ENCODE results near the gene KLHL22.

KLHL22 gene

GRCh38 chr22:20435436-20436306 is 59.9 kb downstream of the KLHL22 start:
- in situ Hi-C loops (cut with HindIII; ENCODE audit: low sequenced_read_pairs), result no loop called here
- no peak for DNase-seq (ENCODE audit: low read depth)
- TF ChIP-seq, protein P1, sequence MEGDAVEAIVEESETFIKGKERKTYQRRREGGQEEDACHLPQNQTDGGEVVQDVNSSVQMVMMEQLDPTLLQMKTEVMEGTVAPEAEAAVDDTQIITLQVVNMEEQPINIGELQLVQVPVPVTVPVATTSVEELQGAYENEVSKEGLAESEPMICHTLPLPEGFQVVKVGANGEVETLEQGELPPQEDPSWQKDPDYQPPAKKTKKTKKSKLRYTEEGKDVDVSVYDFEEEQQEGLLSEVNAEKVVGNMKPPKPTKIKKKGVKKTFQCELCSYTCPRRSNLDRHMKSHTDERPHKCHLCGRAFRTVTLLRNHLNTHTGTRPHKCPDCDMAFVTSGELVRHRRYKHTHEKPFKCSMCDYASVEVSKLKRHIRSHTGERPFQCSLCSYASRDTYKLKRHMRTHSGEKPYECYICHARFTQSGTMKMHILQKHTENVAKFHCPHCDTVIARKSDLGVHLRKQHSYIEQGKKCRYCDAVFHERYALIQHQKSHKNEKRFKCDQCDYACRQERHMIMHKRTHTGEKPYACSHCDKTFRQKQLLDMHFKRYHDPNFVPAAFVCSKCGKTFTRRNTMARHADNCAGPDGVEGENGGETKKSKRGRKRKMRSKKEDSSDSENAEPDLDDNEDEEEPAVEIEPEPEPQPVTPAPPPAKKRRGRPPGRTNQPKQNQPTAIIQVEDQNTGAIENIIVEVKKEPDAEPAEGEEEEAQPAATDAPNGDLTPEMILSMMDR (IDR thresholded peaks at IDR 0.05; ENCODE audit: low read depth, low read length, missing control alignments), result no peak
- peak overlapping the region; percentile 93 for H3K4me3 ChIP-seq (ENCODE audit: low read depth, low read length)

- no peak overlapping the region for H3K4me3 ChIP-seq (ENCODE audit: low read depth, low read length)
- in situ Hi-C loops (cut with HindIII; ENCODE audit: low sequenced_read_pairs), result no loop called here
- TF ChIP-seq, protein P1 (IDR thresholded peaks at IDR 0.05; ENCODE audit: low read depth, low read length, missing control alignments), result no peak
- no peak for DNase-seq (ENCODE audit: low read depth)
Measured at GRCh38 chr22:20434773-20435172, 60.8 kb downstream of the KLHL22 start.

DNA sequence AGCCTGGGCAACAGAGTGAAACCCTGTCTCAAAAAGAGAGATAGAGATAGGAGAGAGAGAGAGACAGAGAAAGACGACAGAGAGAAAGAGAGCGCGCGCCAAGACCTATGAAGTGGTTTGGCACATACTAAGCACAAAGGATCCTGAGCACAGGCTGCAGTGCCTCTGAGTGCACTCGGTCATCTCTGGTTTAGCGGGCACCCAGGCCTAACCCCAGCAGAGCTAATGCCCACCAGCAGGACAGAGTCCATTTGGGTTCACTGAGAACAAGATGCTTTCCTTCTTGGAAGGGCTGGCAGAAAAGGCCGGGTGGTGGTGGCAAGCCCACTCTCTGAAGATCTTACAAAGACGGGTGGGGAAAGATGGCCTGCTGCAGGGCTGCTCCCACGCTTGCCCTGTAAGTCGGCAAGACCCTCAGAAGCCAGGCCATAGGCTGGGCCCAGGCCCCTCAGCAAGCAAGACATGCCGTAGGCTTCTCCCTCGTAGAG is 61.3 kb downstream of the KLHL22 start:
- DNase-seq (ENCODE audit: low read depth), result no peak
- no peak overlapping the region for H3K4me3 ChIP-seq (ENCODE audit: low read depth, low read length)
- in situ Hi-C loops (cut with HindIII; ENCODE audit: low sequenced_read_pairs), result no loop called here
- TF ChIP-seq, protein P1 (IDR thresholded peaks at IDR 0.05; ENCODE audit: low read depth, low read length, missing control alignments), result no peak

- no peak overlapping the region for H3K4me3 ChIP-seq (ENCODE audit: low read depth, low read length)
- in situ Hi-C loops (cut with HindIII; ENCODE audit: low sequenced_read_pairs), result no loop called here
- TF ChIP-seq, protein P1 (IDR thresholded peaks at IDR 0.05; ENCODE audit: low read depth, low read length, missing control alignments), result no peak
- no peak for DNase-seq (ENCODE audit: low read depth)
Measured at GRCh38 chr22:20433686-20434241, 61.8 kb downstream of the KLHL22 start.

DNA sequence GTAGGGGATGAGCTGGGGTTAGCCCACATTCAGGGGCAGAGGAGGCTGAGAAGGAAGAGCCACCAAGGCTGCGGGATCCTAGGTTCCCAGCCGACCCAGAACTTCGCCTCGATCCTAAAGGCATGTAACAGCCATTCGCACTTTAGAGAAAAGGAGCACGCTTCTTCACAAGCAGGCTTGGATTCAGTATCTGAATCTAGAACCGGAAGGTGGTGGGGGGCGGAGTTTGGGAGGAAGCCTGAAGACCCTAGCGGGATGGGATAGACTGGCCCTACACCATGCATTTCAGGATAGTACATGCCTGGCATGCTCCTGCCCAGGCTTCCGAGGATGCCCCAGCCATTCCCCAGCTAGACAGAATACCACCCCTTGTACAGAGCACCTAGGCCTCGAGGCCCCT is 62.4 kb downstream of the KLHL22 start:
- TF ChIP-seq, protein P1 (IDR thresholded peaks at IDR 0.05; ENCODE audit: low read depth, low read length, missing control alignments), result no peak
- no peak for DNase-seq (ENCODE audit: low read depth)
- no peak overlapping the region for H3K4me3 ChIP-seq (ENCODE audit: low read depth, low read length)
- in situ Hi-C loops (cut with HindIII; ENCODE audit: low sequenced_read_pairs), result no loop called here

GRCh38 chr22:20432244-20432686 is 63.3 kb downstream of the KLHL22 start:
- DNase-seq (ENCODE audit: low read depth), result no peak
- in situ Hi-C loops (cut with HindIII; ENCODE audit: low sequenced_read_pairs), result no loop called here
- TF ChIP-seq, protein P1 (IDR thresholded peaks at IDR 0.05; ENCODE audit: low read depth, low read length, missing control alignments), result no peak
- no peak overlapping the region for H3K4me3 ChIP-seq (ENCODE audit: low read depth, low read length)
